ENCODE data around the gene NXNL2.
A peak's percentile ranks its signal among the peaks of the same experiment; 100 is the strongest.

Gene NXNL2

DNA sequence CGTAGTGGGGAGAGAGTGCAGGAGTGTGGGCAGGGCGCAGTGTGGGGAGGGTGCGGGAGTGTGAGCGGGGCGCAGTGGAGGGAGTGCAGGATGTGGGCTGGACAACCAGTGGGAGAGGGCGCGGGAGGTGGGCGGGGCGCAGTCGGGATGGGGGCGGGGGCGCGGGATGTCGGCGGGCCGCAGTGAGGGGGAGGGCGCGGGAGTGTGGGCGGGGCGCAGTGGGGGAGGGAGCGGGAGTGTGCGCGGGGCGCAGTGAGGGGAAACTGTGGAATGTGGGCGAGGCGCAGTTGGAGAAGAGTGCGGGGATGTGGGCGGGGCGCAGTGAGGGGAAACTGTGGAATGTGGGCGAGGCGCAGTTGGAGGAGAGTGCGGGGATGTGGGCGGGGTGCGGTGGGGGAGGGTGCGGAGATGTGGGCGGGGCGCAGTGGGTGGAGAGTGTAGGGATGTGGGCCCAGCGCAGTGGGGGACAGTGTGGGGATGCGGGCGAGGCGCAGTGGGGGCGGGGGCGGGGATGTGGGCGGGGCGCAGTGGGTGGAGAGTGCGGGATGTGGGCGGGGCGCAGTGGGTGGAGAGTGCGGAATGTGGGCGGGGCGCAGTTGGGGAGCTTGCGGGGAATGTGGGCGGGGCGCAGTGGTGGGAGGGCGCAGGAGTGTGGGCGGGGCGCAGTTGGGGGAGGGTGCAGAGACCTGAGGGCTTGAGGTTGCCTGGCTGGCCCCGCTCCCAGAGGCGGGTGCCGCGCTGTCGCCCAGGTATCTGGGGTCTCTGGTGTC is at the start of gene NXNL2:
Gene NXNL2, plus strand, starts transcription at position 723 of the 770 bp plus-strand sequence. CDS start 257 bp downstream, outside the sequence.
- peak within 1 kb of the TSS; percentile 76 for H3K4me3 ChIP-seq (ENCODE audit: insufficient read length, low read depth)

DNA sequence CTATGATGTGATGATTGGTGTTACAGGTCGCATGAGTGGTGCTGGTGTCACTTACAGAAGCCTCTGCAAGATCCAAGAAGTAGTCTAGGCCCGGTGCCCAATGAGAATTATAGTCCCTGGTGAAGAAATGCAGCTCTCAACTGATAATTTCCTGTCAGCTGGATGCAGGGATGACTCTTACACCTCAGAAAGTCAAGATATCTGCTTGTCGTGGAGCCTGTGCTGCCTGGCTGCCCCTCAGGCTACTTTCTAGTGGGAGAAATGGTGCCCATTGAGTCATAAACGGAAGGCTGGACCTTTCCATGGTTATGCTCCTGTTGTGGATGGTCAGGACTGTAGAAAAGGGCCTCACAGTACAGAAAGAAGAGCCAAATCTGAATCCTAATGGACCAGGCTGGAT is 46.8 kb upstream of the NXNL2 start:
- Histone ChIP-seq H3K4me1 (ENCODE audit: insufficient read depth, insufficient read length) (no peaks in the 10 kb centered on the region), H3K9me3 (ENCODE audit: insufficient read depth, low read length) (no peaks in the 10 kb centered on the region), H3K36me3 (ENCODE audit: insufficient read depth, insufficient read length, low read length) (peaks cover 15% of the 10 kb centered on the region), H3K9ac (ENCODE audit: insufficient read length, low read depth) (no peak overlapping the region), H3K4me3 (ENCODE audit: insufficient read length, low read depth) (no peak overlapping the region), H3K27me3 (ENCODE audit: insufficient read depth, insufficient read length) (no peaks in the 10 kb centered on the region)
- TF ChIP-seq ZNF274 (IDR thresholded peaks at IDR 0.05; ENCODE audit: low read depth, low read length): no peak
- TF ChIP-seq SUZ12 (IDR thresholded peaks at IDR 0.05; ENCODE audit: extremely low read depth, insufficient read depth, insufficient read length): no peak
- TF ChIP-seq YY1 (IDR thresholded peaks at IDR 0.05; ENCODE audit: insufficient read depth, insufficient read length): no peak
- DNase-seq (ENCODE audit: low read depth, low spot score): no peak

More for the DNA sequence above, at the start of gene NXNL2:
- peaks cover 11% of the 10 kb centered on the region for H3K4me1 ChIP-seq (ENCODE audit: insufficient read depth, insufficient read length)
- H3K9ac ChIP-seq (ENCODE audit: insufficient read length, low read depth): peak within 1 kb of the TSS; percentile 85
- H3K9me3 ChIP-seq (ENCODE audit: insufficient read depth, low read length): no peaks in the 10 kb centered on the region
- peak; percentile 89 for DNase-seq (ENCODE audit: low read depth, low spot score)
- peaks cover 6% of the 10 kb centered on the region for H3K36me3 ChIP-seq (ENCODE audit: insufficient read depth, insufficient read length, low read length)
- TF ChIP-seq SUZ12 (IDR thresholded peaks at IDR 0.05; ENCODE audit: extremely low read depth, insufficient read depth, insufficient read length) (no peak), YY1 (IDR thresholded peaks at IDR 0.05; ENCODE audit: insufficient read depth, insufficient read length) (no peak), ZNF274 (IDR thresholded peaks at IDR 0.05; ENCODE audit: low read depth, low read length) (no peak)
- peaks cover 11% of the 10 kb centered on the region for H3K27me3 ChIP-seq (ENCODE audit: insufficient read depth, insufficient read length)

- Histone ChIP-seq H3K4me1 (ENCODE audit: insufficient read depth, insufficient read length) (no peaks in the 10 kb centered on the region), H3K27me3 (ENCODE audit: insufficient read depth, insufficient read length) (no peaks in the 10 kb centered on the region), H3K36me3 (ENCODE audit: insufficient read depth, insufficient read length, low read length) (no peaks in the 10 kb centered on the region), H3K9me3 (ENCODE audit: insufficient read depth, low read length) (no peaks in the 10 kb centered on the region), H3K4me3 (ENCODE audit: insufficient read length, low read depth) (no peak overlapping the region), H3K9ac (ENCODE audit: insufficient read length, low read depth) (no peak overlapping the region)
- TF ChIP-seq YY1 (IDR thresholded peaks at IDR 0.05; ENCODE audit: insufficient read depth, insufficient read length) (no peak), SUZ12 (IDR thresholded peaks at IDR 0.05; ENCODE audit: extremely low read depth, insufficient read depth, insufficient read length) (no peak), ZNF274 (IDR thresholded peaks at IDR 0.05; ENCODE audit: low read depth, low read length) (no peak)
- no peak for DNase-seq (ENCODE audit: low read depth, low spot score)
Measured at GRCh38 chr9:88494983-88495721, 39.8 kb upstream of the NXNL2 start.

GRCh38 chr9:88497224-88497623 is 37.8 kb upstream of the NXNL2 start:
- H3K9me3 ChIP-seq (ENCODE audit: insufficient read depth, low read length): no peaks in the 10 kb centered on the region
- TF ChIP-seq YY1 (IDR thresholded peaks at IDR 0.05; ENCODE audit: insufficient read depth, insufficient read length): no peak
- TF ChIP-seq ZNF274 (IDR thresholded peaks at IDR 0.05; ENCODE audit: low read depth, low read length): no peak
- no peak for TF ChIP-seq SUZ12 (IDR thresholded peaks at IDR 0.05; ENCODE audit: extremely low read depth, insufficient read depth, insufficient read length)
- peaks cover under 1% of the 10 kb centered on the region for H3K4me1 ChIP-seq (ENCODE audit: insufficient read depth, insufficient read length)
- H3K4me3 ChIP-seq (ENCODE audit: insufficient read length, low read depth): no peak overlapping the region
- no peak overlapping the region for H3K9ac ChIP-seq (ENCODE audit: insufficient read length, low read depth)
- DNase-seq (ENCODE audit: low read depth, low spot score): no peak
- H3K27me3 ChIP-seq (ENCODE audit: insufficient read depth, insufficient read length): no peaks in the 10 kb centered on the region
- no peaks in the 10 kb centered on the region for H3K36me3 ChIP-seq (ENCODE audit: insufficient read depth, insufficient read length, low read length)

DNA sequence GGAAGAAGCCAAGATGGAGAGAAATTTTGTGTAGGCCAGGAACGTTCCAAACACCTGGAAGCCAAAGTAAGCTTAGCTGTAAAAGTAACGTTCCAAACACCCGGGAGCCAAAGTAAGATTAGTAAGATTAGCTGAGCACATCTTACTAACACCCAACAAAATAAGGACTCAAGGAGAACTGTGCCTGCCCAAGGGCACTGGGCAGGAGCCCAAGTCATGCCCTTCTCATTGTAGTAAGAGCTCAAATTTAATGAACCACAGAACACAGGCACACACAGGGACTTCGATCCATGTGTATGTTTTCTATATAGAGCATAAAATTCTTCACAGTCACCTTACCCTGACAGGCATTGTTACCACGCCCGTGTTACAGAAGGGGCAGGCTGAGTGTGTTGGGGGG is 36.1 kb upstream of the NXNL2 start:
- H3K9me3 ChIP-seq (ENCODE audit: insufficient read depth, low read length): no peaks in the 10 kb centered on the region
- peaks cover 7% of the 10 kb centered on the region for H3K4me1 ChIP-seq (ENCODE audit: insufficient read depth, insufficient read length)
- H3K9ac ChIP-seq (ENCODE audit: insufficient read length, low read depth): no peak overlapping the region
- no peak for DNase-seq (ENCODE audit: low read depth, low spot score)
- no peaks in the 10 kb centered on the region for H3K27me3 ChIP-seq (ENCODE audit: insufficient read depth, insufficient read length)
- TF ChIP-seq ZNF274 (IDR thresholded peaks at IDR 0.05; ENCODE audit: low read depth, low read length) (no peak), SUZ12 (IDR thresholded peaks at IDR 0.05; ENCODE audit: extremely low read depth, insufficient read depth, insufficient read length) (no peak), YY1 (IDR thresholded peaks at IDR 0.05; ENCODE audit: insufficient read depth, insufficient read length) (no peak)
- no peak overlapping the region for H3K4me3 ChIP-seq (ENCODE audit: insufficient read length, low read depth)
- H3K36me3 ChIP-seq (ENCODE audit: insufficient read depth, insufficient read length, low read length): no peaks in the 10 kb centered on the region

- no peak overlapping the region for H3K4me3 ChIP-seq (ENCODE audit: insufficient read length, low read depth)
- no peaks in the 10 kb centered on the region for H3K27me3 ChIP-seq (ENCODE audit: insufficient read depth, insufficient read length)
- TF ChIP-seq YY1 (IDR thresholded peaks at IDR 0.05; ENCODE audit: insufficient read depth, insufficient read length): no peak
- no peak for TF ChIP-seq ZNF274 (IDR thresholded peaks at IDR 0.05; ENCODE audit: low read depth, low read length)
- no peak for TF ChIP-seq SUZ12 (IDR thresholded peaks at IDR 0.05; ENCODE audit: extremely low read depth, insufficient read depth, insufficient read length)
- H3K9me3 ChIP-seq (ENCODE audit: insufficient read depth, low read length): no peaks in the 10 kb centered on the region
- H3K36me3 ChIP-seq (ENCODE audit: insufficient read depth, insufficient read length, low read length): no peaks in the 10 kb centered on the region
- no peak overlapping the region for H3K9ac ChIP-seq (ENCODE audit: insufficient read length, low read depth)
- no peak for DNase-seq (ENCODE audit: low read depth, low spot score)
- H3K4me1 ChIP-seq (ENCODE audit: insufficient read depth, insufficient read length): peaks cover 7% of the 10 kb centered on the region
Measured at GRCh38 chr9:88501086-88501485, 33.9 kb upstream of the NXNL2 start.

DNA sequence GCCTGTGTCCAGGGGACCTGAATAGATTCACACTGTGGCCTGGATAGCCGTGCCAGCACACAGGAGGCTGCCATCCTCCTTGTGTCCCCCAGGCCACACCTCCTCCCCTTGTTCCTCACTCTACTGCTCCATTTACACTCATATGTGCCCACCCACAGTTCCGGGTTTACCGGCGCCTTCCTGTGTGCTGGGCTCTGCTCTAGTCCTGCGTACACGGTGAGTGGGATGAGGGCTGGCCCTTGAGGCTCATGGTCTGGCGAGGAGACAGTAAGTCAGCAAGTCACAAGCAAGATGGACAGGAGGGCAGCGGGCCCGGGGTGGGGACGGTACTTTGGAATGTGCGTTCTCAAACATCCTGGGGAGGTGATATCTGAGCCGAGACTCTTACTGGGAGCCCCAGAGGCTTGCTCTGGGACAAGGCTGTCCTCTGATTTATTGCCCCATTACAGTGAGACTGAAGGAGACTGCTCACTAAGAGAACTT is 32.4 kb upstream of the NXNL2 start:
- no peaks in the 10 kb centered on the region for H3K27me3 ChIP-seq (ENCODE audit: insufficient read depth, insufficient read length)
- peaks cover 7% of the 10 kb centered on the region for H3K4me1 ChIP-seq (ENCODE audit: insufficient read depth, insufficient read length)
- DNase-seq (ENCODE audit: low read depth, low spot score): no peak
- peak overlapping the region; percentile 23 for H3K9ac ChIP-seq (ENCODE audit: insufficient read length, low read depth)
- no peak for TF ChIP-seq YY1 (IDR thresholded peaks at IDR 0.05; ENCODE audit: insufficient read depth, insufficient read length)
- no peak for TF ChIP-seq ZNF274 (IDR thresholded peaks at IDR 0.05; ENCODE audit: low read depth, low read length)
- no peak for TF ChIP-seq SUZ12 (IDR thresholded peaks at IDR 0.05; ENCODE audit: extremely low read depth, insufficient read depth, insufficient read length)
- H3K4me3 ChIP-seq (ENCODE audit: insufficient read length, low read depth): no peak overlapping the region
- H3K36me3 ChIP-seq (ENCODE audit: insufficient read depth, insufficient read length, low read length): no peaks in the 10 kb centered on the region
- no peaks in the 10 kb centered on the region for H3K9me3 ChIP-seq (ENCODE audit: insufficient read depth, low read length)
